ENCODE measurements around the gene TAOK1. TPM values are rescaled to one million over a fixed set of nuclear protein-coding genes. Genes with fewer than 3 reads are reported as not detected.

Gene TAOK1
- total RNA-seq, 2 experiments from 2014 or later = 51.6 to 52.8 TPM

DNA sequence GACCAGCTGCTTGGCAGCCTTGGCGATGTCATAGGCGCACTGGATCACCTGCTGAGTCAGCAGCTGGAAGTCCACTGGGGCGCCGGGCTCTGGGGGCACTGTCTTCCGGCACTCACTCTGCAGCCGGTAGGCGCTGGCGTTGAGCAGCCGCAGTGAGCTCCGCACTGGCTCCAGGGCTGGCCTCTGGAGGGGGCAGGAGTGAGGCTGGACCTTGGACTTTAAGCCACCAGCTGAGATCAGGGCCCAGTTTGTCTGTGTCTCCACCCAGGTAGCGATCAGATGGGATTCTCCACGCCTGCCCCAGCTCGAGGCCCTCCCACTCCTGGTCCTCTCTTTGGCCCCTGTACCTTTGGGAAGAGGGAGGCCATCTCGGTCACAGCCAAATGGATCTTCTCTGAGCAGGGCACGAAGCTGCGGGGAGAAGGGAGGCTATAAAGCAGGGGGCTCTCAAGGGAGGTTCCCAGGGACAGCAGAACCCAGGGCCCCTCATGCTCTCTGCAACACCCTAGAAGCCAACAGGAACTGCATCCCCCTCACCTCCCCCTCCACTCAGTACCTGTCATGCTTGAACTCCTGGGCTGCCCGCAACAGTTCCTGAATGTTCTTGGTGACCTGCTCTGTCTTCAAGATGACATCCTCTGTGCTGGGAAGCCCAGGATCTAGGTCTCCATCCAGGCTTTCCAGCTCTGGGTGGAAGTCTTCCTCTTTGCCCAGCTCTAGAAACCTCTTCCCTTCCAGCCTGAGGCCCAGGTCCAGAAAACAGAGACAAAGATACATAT, 184.8 kb downstream of the TAOK1 start:
- Mint-ChIP-seq H3K4me1 (peaks cover 6% of the 10 kb centered on the region), H3K27me3 (no peaks in the 10 kb centered on the region), H3K36me3 (peaks cover 11% of the 10 kb centered on the region), H3K9me3 (no peaks in the 10 kb centered on the region), H3K4me3 (no peak overlapping the region), H3K27ac (no peak overlapping the region)
- POLR2A ChIA-PET = interaction anchor here (1.3 kb wide), 1 partner anchor 13 kb away, joined by 5 read pairs; no protein-coding TSS in a partner anchor
- DNase-seq (peak; percentile 27), ATAC-seq (ENCODE audit: low read depth) (no peak)

DNA sequence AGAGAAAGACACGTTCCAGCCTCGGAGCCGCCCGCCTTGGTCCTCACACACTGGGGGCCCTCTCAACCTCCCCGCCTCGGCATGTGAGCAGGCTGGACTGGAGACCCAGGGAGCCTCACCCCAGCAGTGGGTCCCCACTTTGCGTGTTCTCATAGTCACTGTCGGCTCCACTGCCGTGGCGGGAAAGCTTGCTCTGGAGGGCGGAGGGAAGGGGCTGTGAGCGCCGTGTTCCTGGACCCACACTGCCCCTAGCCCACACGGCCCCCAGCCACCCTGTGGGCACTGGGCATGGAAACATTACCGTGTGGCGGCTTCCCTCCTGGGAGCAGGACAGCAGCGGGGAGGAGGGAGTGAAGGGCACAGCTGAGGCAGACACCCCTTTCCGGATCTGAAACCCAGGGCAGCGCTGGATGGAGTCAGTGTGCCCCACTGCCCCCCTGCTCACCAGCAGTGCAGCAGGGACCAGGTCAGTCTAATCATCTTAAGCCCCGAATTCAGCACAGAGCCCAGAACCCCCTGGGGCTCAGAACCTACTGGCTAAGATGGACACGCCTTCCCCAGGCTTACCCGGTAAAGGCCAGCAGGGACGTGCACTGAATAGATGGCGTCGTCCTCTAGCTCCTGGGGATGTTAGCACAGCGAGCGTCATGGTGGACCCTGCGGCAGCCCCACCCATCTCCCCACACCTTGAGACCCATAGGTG, 185.5 kb downstream of the TAOK1 start:
- Mint-ChIP-seq H3K27ac (no peak overlapping the region), H3K27me3 (no peaks in the 10 kb centered on the region), H3K36me3 (peaks cover 10% of the 10 kb centered on the region)

DNA sequence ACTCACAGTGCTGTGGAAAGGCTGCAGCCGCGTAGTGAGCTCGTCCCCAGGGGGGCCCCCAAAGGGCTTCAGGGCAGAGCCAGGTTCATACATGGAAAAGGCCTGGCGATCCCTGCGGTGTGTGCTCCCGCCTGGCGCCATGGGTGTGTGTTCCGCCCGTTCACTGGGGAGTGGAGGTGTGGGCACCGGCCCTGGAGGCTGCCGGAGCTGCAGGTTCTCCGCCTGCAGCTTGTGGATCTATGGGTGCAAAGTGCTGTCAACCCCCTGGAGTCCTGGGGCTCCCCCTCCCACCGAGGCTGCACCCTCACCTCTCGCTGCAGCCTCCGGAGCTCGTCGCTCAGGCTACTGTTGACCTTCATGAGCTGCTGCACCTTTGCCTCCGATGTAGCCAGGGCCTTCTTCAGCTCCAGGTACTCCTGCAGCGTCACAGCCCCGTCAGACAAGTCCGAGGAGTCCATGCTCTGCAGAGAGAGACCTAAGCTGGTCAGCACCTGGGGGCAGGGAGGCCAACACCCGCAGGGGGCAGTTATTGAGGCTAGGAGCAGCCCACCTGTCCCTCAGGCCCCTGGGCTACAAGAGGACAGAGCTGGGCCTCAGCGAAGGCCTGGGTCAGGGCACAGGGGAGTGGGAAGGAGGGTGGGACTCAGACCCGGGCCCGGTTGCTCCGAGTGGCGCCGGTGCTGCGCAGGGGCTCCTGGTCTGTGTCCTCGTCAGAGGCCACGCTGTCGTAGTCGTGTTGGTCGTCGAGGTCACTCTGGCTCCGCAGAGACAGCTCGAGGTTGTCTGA, 186.2 kb downstream of the TAOK1 start:
- no peaks in the 10 kb centered on the region for H3K27me3 Mint-ChIP-seq
- H3K9me3 Mint-ChIP-seq = no peaks in the 10 kb centered on the region
- POLR2A ChIA-PET = interaction anchor here (0.5 to 1.6 kb wide), 7 partner anchors 9 to 38 kb away, joined by 3 to 4 read pairs (median 3); partner anchors contain the start of genes ABHD15 and ANKRD13B
- no peak overlapping the region for H3K27ac Mint-ChIP-seq
- peaks cover 5% of the 10 kb centered on the region for H3K4me1 Mint-ChIP-seq
- ATAC-seq (ENCODE audit: low read depth) = no peak
- no peak overlapping the region for H3K4me3 Mint-ChIP-seq
- no peak for DNase-seq
- peaks cover 8% of the 10 kb centered on the region for H3K36me3 Mint-ChIP-seq

More for the DNA sequence above, 185.5 kb downstream of the TAOK1 start:
- POLR2A ChIA-PET = interaction anchor here (0.5 to 1.6 kb wide), 5 partner anchors 9 to 38 kb away, joined by 3 to 4 read pairs (median 3); partner anchors contain the start of genes ABHD15 and ANKRD13B
- Mint-ChIP-seq H3K4me3 (no peak overlapping the region), H3K4me1 (peaks cover 7% of the 10 kb centered on the region), H3K9me3 (no peaks in the 10 kb centered on the region)
- no peak for DNase-seq
- no peak for ATAC-seq (ENCODE audit: low read depth)

DNA sequence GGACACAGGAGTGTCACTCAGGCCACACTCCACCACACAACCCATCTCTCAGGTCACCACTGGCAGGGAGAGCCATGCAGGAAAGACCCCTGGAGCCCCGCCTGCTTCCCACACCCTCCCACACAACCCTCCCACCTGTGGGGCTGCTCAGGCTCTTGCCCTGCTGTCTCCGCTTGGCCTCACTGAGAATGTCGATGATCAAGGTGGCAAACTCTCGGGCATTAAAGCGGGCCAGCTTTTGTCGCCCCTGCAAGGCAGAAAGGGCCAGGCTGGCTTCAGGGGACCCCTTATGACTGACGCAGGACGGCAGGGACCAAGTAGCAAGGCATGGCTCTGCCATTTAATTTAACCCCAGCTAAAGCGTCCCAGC, 186.8 kb downstream of the TAOK1 start:
- DNase-seq = no peak
- Mint-ChIP-seq H3K4me1 (peaks cover 5% of the 10 kb centered on the region), H3K4me3 (no peak overlapping the region), H3K27me3 (no peaks in the 10 kb centered on the region), H3K36me3 (peaks cover 8% of the 10 kb centered on the region), H3K27ac (no peak overlapping the region), H3K9me3 (no peaks in the 10 kb centered on the region)
- no peak for ATAC-seq (ENCODE audit: low read depth)
- POLR2A ChIA-PET = interaction anchor here (0.6 to 1.6 kb wide), 4 partner anchors 10 to 37 kb away, joined by 3 to 4 read pairs (median 4); partner anchors contain the start of gene ABHD15

DNA sequence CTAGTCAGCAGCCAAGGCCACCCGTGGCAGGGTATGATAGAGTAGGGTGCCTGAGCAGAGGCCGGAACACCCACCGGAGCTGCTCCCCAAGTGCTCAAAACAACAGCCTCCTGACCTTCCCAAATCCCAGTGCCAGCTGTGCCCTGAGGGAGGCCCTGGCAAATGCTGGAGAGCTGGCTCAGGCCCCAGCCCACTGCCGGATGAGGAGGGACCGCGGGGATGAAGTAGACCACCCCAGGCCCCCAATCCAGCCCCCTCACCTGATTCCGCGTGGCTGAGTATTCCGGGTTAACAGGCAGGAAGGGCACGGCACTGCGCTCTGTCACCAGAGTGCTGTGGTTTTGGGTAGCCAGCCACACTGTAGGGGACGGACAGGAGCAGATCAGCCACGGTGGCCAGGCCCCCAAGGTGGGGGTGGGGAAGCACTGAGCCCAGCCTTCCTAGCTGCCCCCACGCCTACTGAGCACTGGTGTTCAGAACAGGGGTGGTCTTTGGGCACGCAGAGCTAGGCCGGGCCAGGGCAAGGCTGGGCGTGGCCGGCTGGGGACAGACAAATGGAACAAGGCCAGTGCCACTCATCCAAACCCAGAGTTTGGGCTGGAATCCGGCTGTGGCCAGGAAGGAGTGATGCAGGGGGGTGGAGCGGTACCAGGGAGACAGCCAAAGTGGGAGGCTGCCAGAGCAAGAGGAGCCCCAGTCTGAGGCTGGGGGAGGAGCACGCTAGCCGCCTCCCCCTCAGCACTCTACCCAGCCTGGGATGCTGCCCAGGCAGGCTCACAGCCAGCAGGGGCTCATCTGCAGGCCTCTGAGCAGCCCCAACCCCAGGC, 187.4 kb downstream of the TAOK1 start:
- POLR2A ChIA-PET = interaction anchor here (0.6 to 1.9 kb wide), 2 partner anchors 36 to 39 kb away, joined by 3 to 5 read pairs; no protein-coding TSS in a partner anchor
- peaks cover 11% of the 10 kb centered on the region for H3K36me3 Mint-ChIP-seq
- no peak overlapping the region for H3K27ac Mint-ChIP-seq

DNA sequence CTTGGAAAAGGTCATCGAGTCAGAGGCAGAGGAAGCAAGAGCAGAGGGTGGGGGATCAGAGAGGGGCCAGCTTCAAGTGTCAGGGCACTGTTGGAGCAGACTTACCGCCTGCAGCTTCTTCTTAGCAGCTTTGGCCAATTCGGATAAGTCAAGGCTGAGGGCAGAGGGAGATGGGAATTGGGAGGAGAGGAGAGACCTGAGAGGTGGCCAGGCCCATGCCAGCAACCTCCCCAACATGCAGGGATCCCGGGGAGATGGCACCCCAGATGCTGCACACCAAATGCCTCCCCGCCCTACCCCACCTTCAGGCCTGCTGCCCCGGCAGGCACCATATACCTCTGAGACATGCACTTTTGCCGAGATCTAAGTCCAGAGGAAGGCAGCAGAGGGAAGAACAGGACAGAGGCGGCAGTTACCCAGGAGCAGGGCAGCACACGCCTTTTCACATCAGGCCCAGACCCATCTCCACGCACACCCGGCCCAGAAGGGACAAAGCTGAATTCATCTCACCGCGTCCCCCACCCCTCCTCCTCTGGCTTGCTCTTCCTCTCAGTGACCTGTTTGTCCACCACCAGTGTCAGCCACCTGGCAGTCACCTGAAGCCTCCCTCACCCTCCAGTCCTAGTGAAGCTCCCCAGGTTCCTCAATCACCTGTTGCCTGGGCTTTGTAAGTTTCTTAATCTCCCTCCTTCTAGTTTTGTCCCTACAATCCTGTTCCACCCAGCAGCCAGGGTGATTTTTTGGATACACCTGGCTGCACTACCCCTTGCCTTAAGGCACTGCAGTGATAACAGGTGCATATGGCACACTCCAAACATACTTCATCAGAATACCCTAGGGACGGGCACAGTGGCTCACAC, 188.7 kb downstream of the TAOK1 start:
- H3K36me3 Mint-ChIP-seq = peaks cover 12% of the 10 kb centered on the region
- POLR2A ChIA-PET = interaction anchor here (1.9 kb wide), 1 partner anchor 38 kb away, joined by 5 read pairs; no protein-coding TSS in a partner anchor
- H3K4me3 Mint-ChIP-seq = no peak overlapping the region
- no peak for ATAC-seq (ENCODE audit: low read depth)
- DNase-seq = no peak
- peaks cover 6% of the 10 kb centered on the region for H3K4me1 Mint-ChIP-seq
- H3K27ac Mint-ChIP-seq = peak overlapping the region; percentile 5
- no peaks in the 10 kb centered on the region for H3K27me3 Mint-ChIP-seq
- no peaks in the 10 kb centered on the region for H3K9me3 Mint-ChIP-seq

More for the DNA sequence above, 187.4 kb downstream of the TAOK1 start:
- no peaks in the 10 kb centered on the region for H3K27me3 Mint-ChIP-seq
- H3K4me3 Mint-ChIP-seq = no peak overlapping the region
- no peak for DNase-seq
- ATAC-seq (ENCODE audit: low read depth) = no peak
- no peaks in the 10 kb centered on the region for H3K9me3 Mint-ChIP-seq
- H3K4me1 Mint-ChIP-seq = peaks cover 5% of the 10 kb centered on the region

DNA sequence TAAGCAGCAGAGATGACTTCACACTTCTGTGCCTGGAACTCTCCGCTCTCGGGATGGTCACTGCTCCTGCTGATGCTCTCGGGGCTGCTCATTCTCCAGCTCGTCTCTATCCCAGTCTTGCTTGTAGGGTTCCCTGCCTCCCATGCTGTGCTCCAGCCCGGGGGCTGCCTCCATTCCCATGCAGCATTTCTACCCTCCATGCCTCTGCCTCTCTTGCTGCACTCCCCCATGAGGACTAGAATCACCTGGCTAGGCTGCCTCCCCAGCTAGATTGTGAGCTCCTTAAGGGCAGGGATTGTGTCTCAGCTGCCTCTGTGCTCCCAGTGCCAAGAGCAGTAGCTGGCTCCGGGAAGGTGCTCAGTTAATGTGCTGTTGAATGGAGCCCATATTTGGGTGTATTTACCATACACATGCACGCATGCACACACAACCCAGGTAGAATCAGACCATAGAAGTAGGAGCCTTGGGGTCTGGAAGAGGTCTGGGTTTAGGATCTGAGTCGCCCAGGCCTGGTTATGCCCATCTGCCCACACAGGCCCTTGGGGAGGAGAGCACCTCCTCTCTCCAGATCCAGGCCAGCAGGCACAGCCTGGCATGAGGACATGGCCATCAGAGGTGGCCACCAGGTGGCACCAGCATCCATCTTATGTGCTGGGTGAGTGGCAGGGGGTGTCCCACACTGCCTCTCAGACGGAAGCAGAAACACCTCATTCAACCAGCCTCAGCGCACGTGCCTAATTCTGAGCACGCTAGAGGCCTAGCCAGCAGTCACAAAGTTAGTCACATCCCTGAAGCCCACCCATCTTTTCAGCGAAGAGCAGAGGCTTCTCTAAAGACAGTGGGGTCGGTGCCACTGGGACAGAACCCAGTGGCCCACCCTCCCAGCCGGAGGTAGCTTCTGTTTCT, 190.0 kb downstream of the TAOK1 start:
- peak overlapping the region; percentile 79 for H3K27ac Mint-ChIP-seq
- POLR2A ChIA-PET = interaction anchor here (1.6 to 1.9 kb wide), 5 partner anchors 10 to 37 kb away, joined by 4 to 7 read pairs (median 6); partner anchors contain the start of gene ABHD15
- no peaks in the 10 kb centered on the region for H3K27me3 Mint-ChIP-seq
- H3K36me3 Mint-ChIP-seq = peaks cover 10% of the 10 kb centered on the region
- DNase-seq (peak; percentile 89), ATAC-seq (ENCODE audit: low read depth) (peak; percentile 93)
- no peak overlapping the region for H3K4me3 Mint-ChIP-seq
- peaks cover 13% of the 10 kb centered on the region for H3K4me1 Mint-ChIP-seq
- no peaks in the 10 kb centered on the region for H3K9me3 Mint-ChIP-seq

DNA sequence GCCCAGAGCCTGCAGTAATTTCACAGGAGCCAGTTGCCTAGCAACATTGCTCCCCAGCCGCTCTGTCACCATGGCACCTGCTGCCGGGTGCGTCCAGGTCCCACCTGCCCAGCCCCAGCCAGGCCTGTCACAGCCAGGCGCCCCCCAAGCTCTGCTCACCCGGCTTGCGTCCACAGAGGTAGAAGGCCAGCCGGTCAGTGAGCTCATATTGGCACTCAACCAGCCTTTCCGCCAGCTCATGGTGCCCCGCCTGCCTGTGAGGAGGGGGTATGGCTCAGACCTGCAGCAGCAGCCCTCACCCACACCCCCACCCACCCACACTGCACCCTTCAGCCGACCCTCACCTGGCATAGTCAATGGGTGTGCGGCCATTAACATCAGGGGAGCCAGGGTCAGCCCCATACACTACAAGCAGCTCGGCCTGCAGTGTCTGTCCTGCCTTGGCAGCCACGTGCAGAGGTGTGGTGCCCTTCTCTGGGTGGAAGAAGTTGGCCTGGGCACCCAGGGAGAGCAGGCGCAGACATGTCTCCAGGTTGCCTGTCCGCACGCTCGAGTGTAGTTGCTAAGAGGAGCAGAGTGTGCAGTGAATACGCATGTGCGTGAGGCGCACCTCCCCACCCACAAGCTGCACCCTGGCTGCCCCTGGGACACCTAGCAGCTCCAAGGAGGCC, 191.6 kb downstream of the TAOK1 start:
- no peak overlapping the region for H3K27ac Mint-ChIP-seq
- DNase-seq (no peak), ATAC-seq (ENCODE audit: low read depth) (no peak)
- POLR2A ChIA-PET = interaction anchor here (1.0 to 1.9 kb wide), 6 partner anchors 9 to 36 kb away, joined by 3 to 7 read pairs (median 6); partner anchors contain the start of genes ABHD15 and TP53I13
- H3K36me3 Mint-ChIP-seq = peaks cover 8% of the 10 kb centered on the region
- peaks cover 25% of the 10 kb centered on the region for H3K4me1 Mint-ChIP-seq
- H3K9me3 Mint-ChIP-seq = no peaks in the 10 kb centered on the region
- H3K4me3 Mint-ChIP-seq = no peak overlapping the region
- H3K27me3 Mint-ChIP-seq = no peaks in the 10 kb centered on the region

DNA sequence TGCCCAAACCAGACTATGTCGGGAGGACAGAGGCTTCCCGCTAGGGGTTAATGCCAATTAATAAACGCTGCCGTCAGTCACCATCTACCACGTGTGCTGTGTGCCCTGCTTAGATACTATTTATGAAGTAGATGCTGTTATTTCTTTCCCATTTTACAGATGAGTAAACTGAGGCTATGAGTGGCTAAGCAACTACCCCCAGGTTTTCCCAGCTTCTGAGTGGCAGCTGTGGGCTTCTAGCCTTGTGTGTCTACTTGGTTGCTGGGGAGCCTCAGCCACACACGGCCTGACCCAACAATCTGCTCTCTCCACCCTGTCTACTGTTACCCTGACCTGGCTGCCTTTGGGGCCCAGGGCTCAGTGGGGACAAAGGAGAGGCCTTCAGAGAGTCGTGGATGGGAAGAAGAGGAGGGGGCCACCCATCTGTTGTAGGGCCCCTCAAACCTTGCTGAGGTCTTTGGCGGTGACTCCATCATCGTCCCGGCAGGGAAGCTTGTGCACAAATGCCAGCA, 192.1 kb downstream of the TAOK1 start:
- POLR2A ChIA-PET = interaction anchor here (1.0 to 1.9 kb wide), 4 partner anchors 13 to 35 kb away, joined by 3 to 7 read pairs (median 6); partner anchors contain the start of gene TP53I13
- no peak overlapping the region for H3K27ac Mint-ChIP-seq
- no peak overlapping the region for H3K4me3 Mint-ChIP-seq
- H3K4me1 Mint-ChIP-seq = peaks cover 30% of the 10 kb centered on the region
- no peaks in the 10 kb centered on the region for H3K9me3 Mint-ChIP-seq
- H3K36me3 Mint-ChIP-seq = peaks cover 8% of the 10 kb centered on the region
- ATAC-seq (ENCODE audit: low read depth) = no peak
- no peak for DNase-seq
- H3K27me3 Mint-ChIP-seq = no peaks in the 10 kb centered on the region

DNA sequence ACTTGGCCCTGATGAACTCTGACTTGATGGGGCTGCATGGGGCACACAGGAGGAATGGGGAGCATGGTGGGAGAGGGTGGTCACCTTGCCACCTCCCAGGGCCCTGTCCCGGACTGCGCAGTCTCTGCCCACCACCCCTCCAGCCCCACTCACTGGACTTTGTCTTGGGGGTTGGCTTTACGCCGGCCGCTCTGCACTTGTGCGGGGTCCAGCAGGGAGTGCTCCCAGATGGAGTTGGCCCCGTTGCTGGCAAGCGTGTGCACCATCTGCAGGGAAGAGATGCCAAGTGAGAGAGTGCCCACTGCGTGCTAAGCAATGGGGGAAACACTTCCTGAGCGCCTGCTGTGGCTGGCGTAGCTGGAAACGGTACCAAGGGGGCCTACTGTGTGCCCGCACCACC, 192.6 kb downstream of the TAOK1 start:
- peaks cover 34% of the 10 kb centered on the region for H3K4me1 Mint-ChIP-seq
- ATAC-seq (ENCODE audit: low read depth) (no peak), DNase-seq (no peak)
- peak overlapping the region; percentile 12 for H3K27ac Mint-ChIP-seq
- POLR2A ChIA-PET = interaction anchor here (1.0 kb wide), 1 partner anchor 15 kb away, joined by 3 read pairs; the partner anchor contains the start of gene TP53I13
- peaks cover 8% of the 10 kb centered on the region for H3K36me3 Mint-ChIP-seq
- H3K4me3 Mint-ChIP-seq = no peak overlapping the region
- no peaks in the 10 kb centered on the region for H3K27me3 Mint-ChIP-seq
- no peaks in the 10 kb centered on the region for H3K9me3 Mint-ChIP-seq

Measured in activated naive CD8-positive, alpha-beta T cell treated with anti-CD3 and anti-CD28 coated beads, Interleukin-2, amount 10 ng/mL, durations not matched to agents 7 days and 5 days (primary cell).